Measurements from ENCODE around the gene SYNE2. TPM values are rescaled to one million over a fixed set of nuclear protein-coding genes. Genes with fewer than 3 reads are reported as not detected.

The SYNE2 gene
- polyA plus RNA-seq, 1 donor from 2014 or later, result 82.3 TPM

- Histone ChIP-seq H3K9ac (ENCODE audit: low read length) (no peak overlapping the region), H3K36me3 (ENCODE audit: insufficient read depth, low read length) (no peaks in the 10 kb centered on the region), H3K9me2 (ENCODE audit: insufficient read depth, low read length) (no peaks in the 10 kb centered on the region), H3K79me2 (replicated peaks; ENCODE audit: insufficient read depth, low read length) (no peaks in the 10 kb centered on the region), H3K9me3 (ENCODE audit: low read length) (no peaks in the 10 kb centered on the region), H2AFZ (ENCODE audit: low read depth, low read length) (no peak overlapping the region), H3F3A (ENCODE audit: insufficient read depth, low read length, poor library complexity, severe bottlenecking) (no peaks in the 10 kb centered on the region), H3K4me3 (ENCODE audit: low read length) (no peak overlapping the region), H3K27ac (ENCODE audit: low read length) (no peak overlapping the region), H3K4me2 (ENCODE audit: low read length) (no peak overlapping the region), H3K27me3 (ENCODE audit: insufficient read depth, low read depth, low read length) (no peaks in the 10 kb centered on the region), H4K20me1 (ENCODE audit: insufficient read depth) (no peaks in the 10 kb centered on the region)
- TF ChIP-seq EP300 (conservative IDR thresholded peaks at IDR 0.05; ENCODE audit: poor library complexity, severe bottlenecking), result no peak
- TF ChIP-seq REST (IDR thresholded peaks at IDR 0.05; ENCODE audit: borderline replicate concordance), result no peak
- TF ChIP-seq POLR2AphosphoS5 (IDR thresholded peaks at IDR 0.05), result no peak
- TF ChIP-seq MXI1 (conservative IDR thresholded peaks at IDR 0.05; ENCODE audit: poor library complexity, severe bottlenecking), result no peak
- TF ChIP-seq EZH2 (IDR thresholded peaks at IDR 0.05; ENCODE audit: borderline replicate concordance, insufficient read depth, low read length, poor library complexity, severe bottlenecking), result no peak
- no peak for TF ChIP-seq TAF1 (IDR thresholded peaks at IDR 0.05; ENCODE audit: low read depth)
- TF ChIP-seq CTCF (IDR thresholded peaks at IDR 0.05; ENCODE audit: poor library complexity, severe bottlenecking), result no peak
- no peak for TF ChIP-seq RAD21 (conservative IDR thresholded peaks at IDR 0.05)
- no peak for TF ChIP-seq SMC3 (conservative IDR thresholded peaks at IDR 0.05; ENCODE audit: poor library complexity)
Measured at GRCh38 chr14:63843796-63844195, 9.0 kb upstream of the SYNE2 start.

GRCh38 chr14:63848890-63849289 is 3.9 kb upstream of the SYNE2 start:
- H3K9ac ChIP-seq (ENCODE audit: low read length), result no peak overlapping the region
- no peaks in the 10 kb centered on the region for H3K36me3 ChIP-seq (ENCODE audit: insufficient read depth, low read length)
- no peak for TF ChIP-seq POLR2AphosphoS5 (IDR thresholded peaks at IDR 0.05)
- TF ChIP-seq RAD21 (conservative IDR thresholded peaks at IDR 0.05), result no peak
- no peak for TF ChIP-seq TAF1 (IDR thresholded peaks at IDR 0.05; ENCODE audit: low read depth)
- TF ChIP-seq EZH2 (IDR thresholded peaks at IDR 0.05; ENCODE audit: borderline replicate concordance, insufficient read depth, low read length, poor library complexity, severe bottlenecking), result no peak
- no peak for TF ChIP-seq SMC3 (conservative IDR thresholded peaks at IDR 0.05; ENCODE audit: poor library complexity)
- TF ChIP-seq EP300 (conservative IDR thresholded peaks at IDR 0.05; ENCODE audit: poor library complexity, severe bottlenecking), result no peak
- TF ChIP-seq MXI1 (conservative IDR thresholded peaks at IDR 0.05; ENCODE audit: poor library complexity, severe bottlenecking), result no peak
- TF ChIP-seq CTCF (IDR thresholded peaks at IDR 0.05; ENCODE audit: poor library complexity, severe bottlenecking), result no peak
- TF ChIP-seq REST (IDR thresholded peaks at IDR 0.05; ENCODE audit: borderline replicate concordance), result no peak

More at GRCh38 chr14:63848890-63849289, 3.9 kb upstream of the SYNE2 start:
- Histone ChIP-seq H2AFZ (ENCODE audit: low read depth, low read length) (no peak overlapping the region), H3K79me2 (replicated peaks; ENCODE audit: insufficient read depth, low read length) (no peaks in the 10 kb centered on the region), H3K27me3 (ENCODE audit: insufficient read depth, low read depth, low read length) (no peaks in the 10 kb centered on the region), H3K27ac (ENCODE audit: low read length) (no peak overlapping the region), H3F3A (ENCODE audit: insufficient read depth, low read length, poor library complexity, severe bottlenecking) (no peaks in the 10 kb centered on the region), H3K4me2 (ENCODE audit: low read length) (no peak overlapping the region), H3K4me3 (ENCODE audit: low read length) (no peak overlapping the region), H3K9me3 (ENCODE audit: low read length) (no peaks in the 10 kb centered on the region), H3K9me2 (ENCODE audit: insufficient read depth, low read length) (no peaks in the 10 kb centered on the region), H4K20me1 (ENCODE audit: insufficient read depth) (no peaks in the 10 kb centered on the region)

Measured in neural cell (in vitro differentiated cells).